Neural progenitor cell (in vitro differentiated cells): ENCODE results near the gene LRRC74A. TPM values are rescaled to one million over a fixed set of nuclear protein-coding genes. Genes with fewer than 3 reads are reported as not detected.

ENCODE experiments used
- DNase-seq: peaks from one replicate; pipeline ENCODE4 v3.0.0-alpha.2; 2016; ENCODE audit warnings: low spot score
- H2AFZ ChIP-seq: fragments of 200-600 bp; sonication (generic); replicated peaks from 2 replicates; pipeline ENCODE4 v1.6.1; 2016; ENCODE audit warnings: antibody characterized with exemption
- H3F3A ChIP-seq: fragments of 200-600 bp; sonication (generic); 2 replicates; pipeline ENCODE4 v1.6.1; 2016; ENCODE audit warnings: antibody characterized with exemption, low read depth
- H3K27ac ChIP-seq: fragments of 200-600 bp; sonication (generic); 2 replicates; pipeline ENCODE4 v1.5.1; 2016; ENCODE audit warnings: mild to moderate bottlenecking
- H3K27me3 ChIP-seq: fragments of 200-600 bp; sonication (generic); 2 replicates; pipeline ENCODE4 v1.6.1; 2016; ENCODE audit warnings: mild to moderate bottlenecking, moderate library complexity
- H3K36me3 ChIP-seq: fragments of 200-600 bp; sonication (generic); 2 replicates; pipeline ENCODE4 v1.5.1; 2016
- H3K4me1 ChIP-seq: fragments of 200-600 bp; sonication (generic); 2 replicates; pipeline ENCODE4 v1.6.1; 2016; ENCODE audit warnings: mixed run types
- H3K4me2 ChIP-seq: fragments of 200-600 bp; sonication (generic); 2 replicates; pipeline ENCODE4 v1.6.1; 2016
- H3K4me3 ChIP-seq: fragments of 200-600 bp; sonication (generic); 2 replicates; pipeline ENCODE4 v1.5.1; 2016
- H3K79me2 ChIP-seq: fragments of 200-600 bp; sonication (generic); 2 replicates; pipeline ENCODE4 v1.6.1; 2016; ENCODE audit warnings: low read depth
- H3K9ac ChIP-seq: fragments of 200-600 bp; sonication (generic); 2 replicates; pipeline ENCODE4 v1.6.1; 2016
- H3K9me3 ChIP-seq: fragments of 200-600 bp; sonication (generic); 2 replicates; pipeline ENCODE4 v1.5.1; 2016; ENCODE audit warnings: low read depth
- H4K20me1 ChIP-seq: fragments of 200-600 bp; sonication (generic); 2 replicates; pipeline ENCODE4 v1.6.1; 2016; ENCODE audit warnings: low read depth
- H3K27ac Mint-ChIP-seq: 3 replicates; pipeline ENCODE4 v1.8.0; 2021; ENCODE audit warnings: mixed read lengths
- H3K27me3 Mint-ChIP-seq: 2 replicates; pipeline ENCODE4 v1.8.0; 2022; ENCODE audit warnings: low read depth, mild to moderate bottlenecking, inconsistent platforms, moderate library complexity, mixed read lengths; ENCODE audit not compliant: insufficient read depth
- H3K36me3 Mint-ChIP-seq: 3 replicates; pipeline ENCODE4 v1.8.0; 2021; ENCODE audit warnings: mixed read lengths
- H3K4me1 Mint-ChIP-seq: 3 replicates; pipeline ENCODE4 v1.8.0; 2021; ENCODE audit warnings: mixed read lengths
- H3K4me3 Mint-ChIP-seq: 3 replicates; pipeline ENCODE4 v1.8.0; 2021; ENCODE audit warnings: mild to moderate bottlenecking, moderate library complexity, mixed read lengths
- H3K9me3 Mint-ChIP-seq: 3 replicates; pipeline ENCODE4 v1.8.0; 2020; ENCODE audit warnings: mixed read lengths
- CTCF ChIP-seq: fragments of 200-600 bp; sonication (generic); IDR thresholded peaks from 2 replicates; pipeline ENCODE4 v1.5.1; 2017; ENCODE audit warnings: antibody characterized with exemption, mild to moderate bottlenecking
- EZH2 ChIP-seq: fragments of 200-600 bp; sonication (generic); IDR thresholded peaks from 2 replicates; pipeline ENCODE4 v1.6.1; 2017; ENCODE audit warnings: antibody characterized with exemption, mild to moderate bottlenecking, moderate library complexity
- EZH2phosphoT487 ChIP-seq: fragments of 200-600 bp; sonication (generic); IDR thresholded peaks from 2 replicates; pipeline ENCODE4 v1.6.1; 2017; ENCODE audit warnings: antibody characterized with exemption
- total RNA-seq: library from RNA; depleted of rRNA; stranded (reverse); fragments of >200 nt; gene quantifications from 2 replicates; pipeline ENCODE4 v1.2.3, GENCODE V29; 2015; ENCODE audit warnings: low replicate concordance

Gene LRRC74A
- total RNA-seq, 1 donor from 2014 or later = not detected

DNA sequence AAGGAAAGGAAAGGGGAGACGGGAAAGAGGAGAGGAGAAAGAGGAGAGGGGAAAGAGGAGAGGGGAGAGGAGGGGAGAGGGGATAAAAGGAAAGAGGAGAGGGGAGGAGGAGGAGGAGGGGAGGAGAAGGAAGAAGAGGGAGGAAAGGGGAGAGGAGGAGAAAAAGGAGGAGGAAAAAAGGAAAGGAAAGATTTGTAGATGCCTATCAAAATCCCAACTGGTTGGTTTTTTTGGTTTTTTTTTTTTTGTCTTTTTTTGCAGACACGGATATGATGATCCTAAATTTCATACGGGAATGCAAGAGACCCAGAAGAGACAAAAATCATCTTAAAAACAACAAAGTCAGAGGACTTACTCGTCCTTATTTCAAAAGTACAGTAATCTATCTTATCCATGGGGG is 32.9 kb upstream of the LRRC74A start:
- Histone ChIP-seq H3K9ac (no peak overlapping the region), H3K36me3 (no peaks in the 10 kb centered on the region), H3K4me2 (no peak overlapping the region), H3K4me1 (no peaks in the 10 kb centered on the region), H4K20me1 (no peaks in the 10 kb centered on the region), H3K9me3 (no peaks in the 10 kb centered on the region), H3F3A (no peaks in the 10 kb centered on the region), H3K27ac (no peak overlapping the region), H3K4me3 (no peak overlapping the region), H3K79me2 (no peaks in the 10 kb centered on the region), H2AFZ (no peak overlapping the region), H3K27me3 (no peaks in the 10 kb centered on the region)
- TF ChIP-seq EZH2phosphoT487 (no peak), CTCF (no peak), EZH2 (no peak)
- Mint-ChIP-seq H3K27ac (no peak overlapping the region), H3K4me3 (no peak overlapping the region), H3K9me3 (peaks cover 3% of the 10 kb centered on the region), H3K27me3 (peaks cover 2% of the 10 kb centered on the region), H3K36me3 (peaks cover 43% of the 10 kb centered on the region), H3K4me1 (no peaks in the 10 kb centered on the region)
- DNase-seq = no peak

- Histone ChIP-seq H3K36me3 (no peaks in the 10 kb centered on the region), H3K4me1 (no peaks in the 10 kb centered on the region), H2AFZ (no peak overlapping the region), H3K27me3 (no peaks in the 10 kb centered on the region), H3F3A (no peaks in the 10 kb centered on the region), H4K20me1 (no peaks in the 10 kb centered on the region), H3K4me2 (no peak overlapping the region), H3K9me3 (no peaks in the 10 kb centered on the region), H3K4me3 (no peak overlapping the region), H3K27ac (no peak overlapping the region), H3K79me2 (no peaks in the 10 kb centered on the region), H3K9ac (no peak overlapping the region)
- peaks cover 3% of the 10 kb centered on the region for H3K9me3 Mint-ChIP-seq
- no peak for DNase-seq
- H3K27me3 Mint-ChIP-seq = peaks cover 2% of the 10 kb centered on the region
- TF ChIP-seq EZH2phosphoT487 (no peak), EZH2 (no peak), CTCF (no peak)
- H3K27ac Mint-ChIP-seq = no peak overlapping the region
- H3K4me3 Mint-ChIP-seq = no peak overlapping the region
- H3K36me3 Mint-ChIP-seq = peaks cover 41% of the 10 kb centered on the region
- H3K4me1 Mint-ChIP-seq = no peaks in the 10 kb centered on the region
Measured at GRCh38 chr14:76793956-76794355, 32.3 kb upstream of the LRRC74A start.

- no peak for TF ChIP-seq CTCF
- no peak for TF ChIP-seq EZH2
- TF ChIP-seq EZH2phosphoT487 = no peak
- DNase-seq = no peak
- H3K27me3 Mint-ChIP-seq = no peaks in the 10 kb centered on the region
- H3K36me3 Mint-ChIP-seq = peaks cover 29% of the 10 kb centered on the region
- Histone ChIP-seq H3K9ac (no peak overlapping the region), H3K9me3 (no peaks in the 10 kb centered on the region), H3F3A (no peaks in the 10 kb centered on the region), H3K36me3 (no peaks in the 10 kb centered on the region), H3K4me3 (no peak overlapping the region), H3K79me2 (peaks cover 25% of the 10 kb centered on the region), H2AFZ (no peak overlapping the region), H3K4me1 (peaks cover 7% of the 10 kb centered on the region), H3K4me2 (no peak overlapping the region), H4K20me1 (no peaks in the 10 kb centered on the region), H3K27ac (no peak overlapping the region), H3K27me3 (no peaks in the 10 kb centered on the region)
- H3K4me1 Mint-ChIP-seq = peaks cover 11% of the 10 kb centered on the region
- H3K4me3 Mint-ChIP-seq = no peak overlapping the region
- H3K27ac Mint-ChIP-seq = no peak overlapping the region
- H3K9me3 Mint-ChIP-seq = no peaks in the 10 kb centered on the region
Measured at GRCh38 chr14:76806446-76806845, 19.8 kb upstream of the LRRC74A start.
